Activated T-cell treated with anti-CD3 and anti-CD28 coated beads, Interleukin-2, amount 50 U/mL, for 1 hour (primary cell): ENCODE measurements around the gene BCL11A.
"Not testable (repeated sequence)": the region's sequence is repeated elsewhere in the genome, so short reads cannot be mapped to it uniquely, and the experiment has no call there.

Experiments used
- DNase-seq: peaks from one replicate; pipeline ENCODE4 v3.0.0-alpha.2; 2020

Gene BCL11A

DNA sequence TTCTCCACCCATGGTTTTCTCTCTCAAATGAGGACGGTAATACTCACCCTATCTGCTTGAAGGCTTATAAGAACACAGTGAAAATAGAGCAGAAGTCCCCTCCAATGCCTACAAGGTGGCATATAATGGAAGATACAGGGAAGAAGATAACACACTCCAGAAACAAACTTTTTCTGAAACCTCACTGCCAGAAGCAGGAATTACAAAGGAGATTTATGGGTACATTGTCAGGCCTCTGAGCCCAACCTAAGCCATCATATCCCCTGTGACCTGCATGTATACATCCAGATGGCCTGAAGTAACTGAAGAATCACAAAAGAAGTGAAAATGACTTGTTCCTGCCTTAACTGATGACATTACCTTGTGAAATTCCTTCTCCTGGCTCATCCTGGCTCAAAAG is 136.2 kb downstream of the BCL11A start:
- not testable (repeated sequence) for DNase-seq

DNA sequence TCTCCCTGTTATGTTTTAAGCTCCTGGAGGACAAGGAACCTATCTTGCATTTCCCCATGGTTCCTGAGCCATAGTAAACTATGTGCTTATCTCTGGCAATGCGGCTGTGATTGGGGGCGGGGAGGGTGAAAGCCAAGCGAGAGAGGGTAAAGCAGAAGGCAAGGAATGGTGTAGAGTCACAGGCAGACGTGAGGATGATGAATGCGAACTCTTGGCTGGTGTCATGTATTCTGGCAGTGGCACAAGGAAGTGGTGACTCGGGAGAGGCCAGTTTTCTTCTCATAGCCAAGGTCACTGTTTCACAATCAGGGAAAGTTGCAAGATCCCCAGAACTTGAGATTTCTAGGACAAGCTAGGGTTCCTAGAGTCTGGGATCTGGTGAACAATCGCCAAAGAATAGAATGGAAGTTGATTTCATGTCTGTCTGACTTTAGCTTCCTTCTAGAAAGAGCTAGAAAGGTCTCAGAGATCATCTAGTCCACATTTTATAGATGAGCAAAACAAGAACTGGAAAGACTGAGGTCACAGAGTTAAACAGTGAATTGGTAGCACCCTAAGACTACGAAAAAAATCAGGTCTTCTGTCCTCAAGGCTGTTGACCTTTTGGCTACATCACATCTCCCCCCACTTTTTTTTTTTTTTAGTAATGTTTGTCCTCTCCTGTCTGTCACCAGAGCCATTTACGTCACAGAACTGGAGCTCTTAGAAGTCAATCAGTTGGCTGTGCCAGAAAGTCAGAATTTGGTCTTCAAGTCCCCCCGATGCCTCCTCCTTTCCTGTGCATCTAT is 137.0 kb downstream of the BCL11A start:
- no peak for DNase-seq

DNA sequence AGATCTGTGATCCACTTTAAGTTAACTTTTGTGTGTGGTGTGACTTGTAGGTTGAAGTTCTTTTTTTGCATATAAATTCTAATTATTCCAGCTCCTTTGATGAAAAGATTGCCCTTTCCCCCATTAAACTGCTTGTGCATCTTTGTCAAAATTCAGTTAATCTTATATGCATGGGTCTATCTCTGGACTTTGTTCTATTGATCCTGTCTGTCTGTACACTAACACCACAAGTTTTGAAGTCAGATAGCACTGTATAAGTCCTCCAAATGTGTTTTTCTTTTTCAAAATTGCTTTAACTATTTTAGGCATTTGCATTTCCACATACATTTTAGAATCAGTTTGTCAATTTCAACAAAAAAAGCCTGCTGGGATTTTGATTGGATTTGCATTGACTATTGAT is 137.6 kb downstream of the BCL11A start:
- DNase-seq, result no peak

DNA sequence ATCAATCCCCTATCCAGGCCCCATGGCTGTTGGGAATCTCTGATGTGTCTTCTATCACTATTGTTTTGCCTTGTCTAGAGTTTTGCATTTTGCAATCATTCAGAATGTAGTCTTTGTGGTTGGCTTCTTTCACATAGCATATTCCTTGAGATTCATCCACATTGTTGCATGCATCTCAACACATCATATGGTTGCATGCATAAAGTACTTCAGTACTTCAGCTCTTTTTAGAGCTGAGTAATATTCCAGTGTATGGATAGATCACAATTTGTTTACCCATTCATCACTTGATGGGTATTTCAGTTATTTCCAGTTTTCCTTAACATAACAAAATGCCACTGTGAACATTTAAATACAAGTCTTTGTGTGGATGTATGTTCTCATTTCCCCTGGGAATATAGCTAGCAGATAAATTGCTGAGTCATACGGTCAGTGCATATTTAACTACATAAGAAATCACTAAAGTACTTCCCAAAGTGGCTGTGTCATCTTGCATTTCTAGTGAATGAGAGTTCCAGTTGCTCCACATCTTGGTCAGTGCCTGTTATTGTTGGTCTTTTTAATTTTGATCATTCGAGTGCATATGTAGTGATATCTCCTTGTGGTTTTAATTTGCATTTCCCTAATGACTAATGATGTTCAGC is 138.8 kb downstream of the BCL11A start:
- DNase-seq, result no peak

DNA sequence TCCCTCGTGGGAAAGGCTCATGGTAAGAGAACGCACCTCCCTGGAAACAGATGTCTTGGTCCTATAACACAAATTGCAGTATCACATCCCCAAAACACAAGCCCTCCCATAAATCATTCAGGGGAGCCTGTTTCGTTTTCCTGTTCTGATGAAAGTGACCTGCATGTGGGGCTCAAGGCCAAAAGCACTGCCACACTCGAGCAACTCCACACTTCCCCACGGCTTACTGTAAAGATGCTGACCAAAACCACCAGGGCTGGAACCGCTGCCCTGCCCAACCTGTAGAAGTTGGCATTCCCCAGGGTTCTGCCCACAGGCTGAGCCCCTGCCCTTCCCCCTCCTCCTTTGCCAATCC is 139.7 kb downstream of the BCL11A start:
- no peak for DNase-seq

GRCh38 chr2:60413069-60413813 is 140.2 kb downstream of the BCL11A start:
- DNase-seq, result no peak

DNA sequence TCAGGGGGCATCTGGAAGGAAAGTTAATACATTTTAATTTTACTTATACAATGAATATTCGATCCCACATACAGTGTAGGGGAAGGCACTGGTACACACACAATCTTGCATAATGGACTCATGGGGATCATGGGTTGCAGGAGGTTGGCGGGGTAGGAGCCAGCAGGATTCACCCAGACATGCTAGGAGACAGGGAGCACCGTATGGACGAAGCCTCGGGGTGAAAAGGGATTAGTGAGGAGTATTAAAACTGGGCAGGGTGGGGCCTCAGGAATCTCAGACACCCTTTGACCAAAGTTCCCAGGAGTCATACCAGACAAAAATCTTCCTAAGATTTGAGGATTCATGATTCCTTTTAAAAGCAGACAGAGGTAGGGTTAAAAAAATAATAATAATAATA is 140.8 kb downstream of the BCL11A start:
- no peak for DNase-seq

- no peak for DNase-seq
These were observed 141.4 kb downstream of the BCL11A start for GRCh38 chr2:60412027-60412426.

- no peak for DNase-seq
These were observed 142.2 kb downstream of the BCL11A start for GRCh38 chr2:60411295-60411694.

DNA sequence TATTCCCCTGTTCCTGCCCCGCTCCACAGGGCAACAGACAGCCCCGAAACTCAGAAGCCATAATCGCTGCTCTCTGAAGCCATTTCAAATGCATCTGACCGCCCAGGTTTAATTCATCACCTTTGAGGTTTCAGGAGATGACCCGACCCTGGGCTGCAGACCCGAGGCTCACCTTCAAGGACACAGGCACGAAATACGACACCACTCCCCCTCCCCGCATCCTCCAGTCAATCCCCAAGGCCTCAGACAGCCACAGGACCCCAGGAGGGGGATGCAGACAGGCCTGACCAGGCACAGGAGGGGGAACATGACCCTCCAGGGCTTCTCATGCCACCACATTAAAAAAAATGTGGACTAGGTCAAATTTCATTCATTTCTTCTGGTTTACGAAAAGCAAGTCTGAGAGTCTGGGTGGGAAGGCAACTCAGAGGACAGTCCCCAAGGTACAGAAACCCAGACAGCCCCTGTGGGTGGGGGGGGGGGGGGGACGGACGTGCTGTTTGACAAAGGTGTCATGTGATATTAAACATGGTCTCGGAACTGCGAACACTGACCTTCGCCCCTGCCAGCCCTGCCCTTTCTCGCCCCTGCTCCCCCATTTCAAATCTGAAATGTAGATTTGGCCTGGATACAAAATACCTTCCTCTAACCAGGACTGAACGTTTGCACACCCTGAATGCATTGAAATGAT is 142.9 kb downstream of the BCL11A start:
- no peak for DNase-seq

DNA sequence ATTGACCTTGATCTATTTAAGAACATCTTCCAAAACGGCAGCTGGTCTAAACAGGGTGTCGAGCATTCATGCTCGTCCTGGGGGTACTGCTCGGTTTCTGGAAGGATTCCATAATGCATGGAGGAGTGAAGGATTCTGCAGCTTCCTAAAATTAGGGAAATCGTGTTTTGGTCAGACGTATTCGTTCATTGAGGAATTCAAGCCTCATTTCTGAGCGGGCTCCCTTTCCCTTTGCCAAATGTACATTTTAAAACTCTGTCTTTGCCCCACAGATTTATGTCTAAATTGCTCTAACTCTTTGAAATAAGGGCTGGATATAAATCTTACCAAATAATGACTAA is 144.0 kb downstream of the BCL11A start:
- DNase-seq, result no peak

- DNase-seq, result no peak
These were observed 144.5 kb downstream of the BCL11A start for GRCh38 chr2:60408811-60409530.

GRCh38 chr2:60408207-60408606 is 145.2 kb downstream of the BCL11A start:
- no peak for DNase-seq

- DNase-seq, result no peak
These were observed 146.1 kb downstream of the BCL11A start for GRCh38 chr2:60407398-60407797.

DNA sequence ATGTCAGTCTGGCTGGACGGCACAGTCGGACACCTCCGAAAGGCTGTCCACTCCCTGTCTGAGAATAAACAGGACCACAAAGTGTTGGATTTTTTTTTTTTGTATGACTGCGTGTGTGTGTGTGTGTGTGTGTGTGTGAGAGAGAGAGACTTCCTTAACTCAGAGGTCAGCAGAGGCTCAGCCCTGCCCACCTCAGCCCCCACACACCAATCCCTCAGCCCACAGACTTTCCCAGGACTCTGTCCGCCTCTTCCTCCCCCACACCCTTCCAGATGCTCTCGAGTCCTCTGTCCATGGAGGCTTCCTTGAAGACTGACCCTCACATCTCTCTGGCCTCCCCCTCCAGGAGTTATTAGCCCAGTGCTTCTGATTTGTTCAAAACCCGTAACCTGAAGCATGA is 147.3 kb downstream of the BCL11A start:
- no peak for DNase-seq

GRCh38 chr2:60405271-60405919 is 148.1 kb downstream of the BCL11A start:
- no peak for DNase-seq
